ENCODE data around the gene AMOTL1.

DNA sequence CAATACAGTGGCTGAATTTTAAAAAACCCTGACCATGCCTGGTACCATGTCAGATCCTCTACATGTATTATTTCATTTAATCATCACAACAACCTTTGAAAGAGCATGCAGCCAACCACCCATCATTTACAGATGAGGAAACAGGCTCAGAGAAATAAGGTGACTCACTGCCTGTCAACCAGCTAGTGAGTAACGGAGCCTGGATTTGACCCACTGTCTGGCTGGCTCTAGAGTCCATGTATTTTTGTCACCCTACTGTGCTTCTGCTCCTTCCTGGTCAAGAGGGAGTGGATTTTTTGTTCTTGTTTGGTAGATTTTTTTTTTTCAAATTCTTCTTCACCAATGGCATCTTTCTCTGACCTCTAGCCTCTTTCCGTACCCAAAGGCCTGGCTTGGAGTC, 127.8 kb downstream of the AMOTL1 start:
- TF ChIP-seq EZH2 (IDR thresholded peaks at IDR 0.05; ENCODE audit: low read length, unreplicated experiment): no peak
- TF ChIP-seq, protein P1, sequence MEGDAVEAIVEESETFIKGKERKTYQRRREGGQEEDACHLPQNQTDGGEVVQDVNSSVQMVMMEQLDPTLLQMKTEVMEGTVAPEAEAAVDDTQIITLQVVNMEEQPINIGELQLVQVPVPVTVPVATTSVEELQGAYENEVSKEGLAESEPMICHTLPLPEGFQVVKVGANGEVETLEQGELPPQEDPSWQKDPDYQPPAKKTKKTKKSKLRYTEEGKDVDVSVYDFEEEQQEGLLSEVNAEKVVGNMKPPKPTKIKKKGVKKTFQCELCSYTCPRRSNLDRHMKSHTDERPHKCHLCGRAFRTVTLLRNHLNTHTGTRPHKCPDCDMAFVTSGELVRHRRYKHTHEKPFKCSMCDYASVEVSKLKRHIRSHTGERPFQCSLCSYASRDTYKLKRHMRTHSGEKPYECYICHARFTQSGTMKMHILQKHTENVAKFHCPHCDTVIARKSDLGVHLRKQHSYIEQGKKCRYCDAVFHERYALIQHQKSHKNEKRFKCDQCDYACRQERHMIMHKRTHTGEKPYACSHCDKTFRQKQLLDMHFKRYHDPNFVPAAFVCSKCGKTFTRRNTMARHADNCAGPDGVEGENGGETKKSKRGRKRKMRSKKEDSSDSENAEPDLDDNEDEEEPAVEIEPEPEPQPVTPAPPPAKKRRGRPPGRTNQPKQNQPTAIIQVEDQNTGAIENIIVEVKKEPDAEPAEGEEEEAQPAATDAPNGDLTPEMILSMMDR (conservative IDR thresholded peaks at IDR 0.05; ENCODE audit: low read depth, low read length): no peak
